ENCODE data around the gene PTPN3. TPM values are rescaled to one million over a fixed set of nuclear protein-coding genes. Genes with fewer than 3 reads are reported as not detected.

The PTPN3 gene
- total RNA-seq, 1 experiment from 2014 or later, result 25.0 TPM

DNA sequence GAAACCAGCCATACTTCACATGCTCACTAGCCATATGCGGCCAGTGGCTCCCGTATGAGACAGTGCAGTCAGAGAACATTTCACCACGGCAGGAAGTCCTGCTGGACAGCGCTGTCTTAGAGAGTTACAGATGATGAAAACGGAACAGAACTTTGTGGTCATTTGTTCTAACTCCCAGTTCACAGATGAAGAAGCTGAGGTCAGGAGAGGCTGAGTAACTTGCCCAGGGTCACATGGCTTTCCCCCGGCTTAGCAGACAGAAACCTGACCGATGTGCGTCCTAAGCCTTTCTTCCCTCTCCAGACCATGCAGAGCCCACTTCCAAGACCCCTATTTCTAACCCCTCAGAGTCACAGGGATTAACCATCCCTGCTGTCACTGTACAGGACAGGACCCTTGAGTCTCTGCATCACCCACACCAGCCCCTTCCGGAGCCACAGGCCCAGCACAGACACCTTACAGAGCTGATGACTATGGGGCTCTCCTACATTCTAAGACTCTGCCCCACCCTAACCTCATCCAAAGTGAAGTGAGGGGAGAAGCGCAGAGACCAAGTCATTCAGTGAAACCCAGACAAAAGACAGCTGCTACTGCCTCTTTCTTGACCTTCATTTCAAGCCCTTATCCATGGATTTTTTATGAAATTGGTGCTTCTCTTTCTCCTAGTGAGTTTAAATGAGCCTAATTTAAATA lies 86.9 kb downstream of the PTPN3 start:
- H3K4me1 Mint-ChIP-seq (ENCODE audit: low read depth, unreplicated experiment), result no peaks in the 10 kb centered on the region
- H3K27ac Mint-ChIP-seq (ENCODE audit: unreplicated experiment), result no peak overlapping the region
- TF ChIP-seq CTCF (IDR thresholded peaks at IDR 0.05; ENCODE audit: unreplicated experiment), result no peak
- H3K4me3 Mint-ChIP-seq (ENCODE audit: low read depth, unreplicated experiment), result no peak overlapping the region
- intact Hi-C loops (cut with micrococcal nuclease; ENCODE audit: unreplicated experiment), result no loop called here
- peaks cover 25% of the 10 kb centered on the region for H3K36me3 Mint-ChIP-seq (ENCODE audit: insufficient read depth, unreplicated experiment)
- no peak for DNase-seq
- H3K27me3 Mint-ChIP-seq (ENCODE audit: unreplicated experiment), result no peaks in the 10 kb centered on the region
- CTCF ChIA-PET, result no interaction called here
- H3K9me3 Mint-ChIP-seq (ENCODE audit: low read depth, unreplicated experiment), result no peaks in the 10 kb centered on the region
- no TSS peak for BruUV-seq (replicated peaks)

DNA sequence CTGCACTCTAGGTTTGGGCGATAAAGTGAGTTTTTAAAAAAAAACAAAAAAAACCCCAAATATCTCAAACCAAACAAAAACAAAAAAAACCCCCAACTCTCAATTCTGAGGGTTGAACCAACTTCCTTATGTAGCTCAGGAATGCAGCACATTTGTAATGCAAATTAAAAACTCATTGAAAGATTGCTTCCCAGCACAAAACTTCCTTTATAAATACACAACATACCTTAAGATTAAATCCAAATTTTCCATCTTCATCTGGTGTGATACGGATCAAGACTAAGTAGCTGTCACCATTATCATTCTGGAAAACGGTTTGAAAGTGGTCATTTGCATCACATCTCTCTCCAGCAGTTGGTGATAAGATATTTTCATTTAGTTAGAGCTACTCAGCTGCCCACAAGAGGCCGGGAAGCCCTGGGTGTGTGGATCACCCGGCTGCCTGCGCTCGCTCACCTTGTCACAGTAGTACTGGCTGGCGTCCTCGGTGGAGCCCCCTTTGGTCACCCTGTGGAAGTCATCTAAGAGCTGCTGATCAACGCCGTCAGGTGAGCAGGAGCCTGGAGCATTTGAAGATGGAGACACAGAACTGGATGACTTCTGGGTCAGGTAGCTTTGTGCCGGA lies 88.2 kb downstream of the PTPN3 start:
- Mint-ChIP-seq H3K27me3 (ENCODE audit: unreplicated experiment) (no peaks in the 10 kb centered on the region), H3K4me1 (ENCODE audit: low read depth, unreplicated experiment) (no peaks in the 10 kb centered on the region), H3K27ac (ENCODE audit: unreplicated experiment) (no peak overlapping the region), H3K4me3 (ENCODE audit: low read depth, unreplicated experiment) (no peak overlapping the region), H3K9me3 (ENCODE audit: low read depth, unreplicated experiment) (no peaks in the 10 kb centered on the region), H3K36me3 (ENCODE audit: insufficient read depth, unreplicated experiment) (peaks cover 21% of the 10 kb centered on the region)
- TF ChIP-seq CTCF (IDR thresholded peaks at IDR 0.05; ENCODE audit: unreplicated experiment), result no peak
- DNase-seq, result no peak
- BruUV-seq (replicated peaks), result no TSS peak
- intact Hi-C loops (cut with micrococcal nuclease; ENCODE audit: unreplicated experiment), result loop anchor here (10.0 kb wide), 1 partner anchor 85 kb away; the partner anchor contains the start of gene EPB41L4B
- CTCF ChIA-PET, result interaction anchor here (0.5 kb wide), 1 partner anchor 91 kb away, joined by 5 read pairs; no protein-coding TSS in a partner anchor

GRCh38 chr9:109408759-109409462 lies 89.2 kb downstream of the PTPN3 start:
- intact Hi-C loops (cut with micrococcal nuclease; ENCODE audit: unreplicated experiment), result loop anchor here (10.0 kb wide), 1 partner anchor 84 kb away; the partner anchor contains the start of gene EPB41L4B
- Mint-ChIP-seq H3K36me3 (ENCODE audit: insufficient read depth, unreplicated experiment) (peaks cover 25% of the 10 kb centered on the region), H3K9me3 (ENCODE audit: low read depth, unreplicated experiment) (no peaks in the 10 kb centered on the region)

More at GRCh38 chr9:109408759-109409462, 89.2 kb downstream of the PTPN3 start:
- no peak overlapping the region for H3K27ac Mint-ChIP-seq (ENCODE audit: unreplicated experiment)
- H3K27me3 Mint-ChIP-seq (ENCODE audit: unreplicated experiment), result no peaks in the 10 kb centered on the region
- H3K4me3 Mint-ChIP-seq (ENCODE audit: low read depth, unreplicated experiment), result no peak overlapping the region
- no peak for DNase-seq
- no peaks in the 10 kb centered on the region for H3K4me1 Mint-ChIP-seq (ENCODE audit: low read depth, unreplicated experiment)
- BruUV-seq (replicated peaks), result no TSS peak
- TF ChIP-seq CTCF (IDR thresholded peaks at IDR 0.05; ENCODE audit: unreplicated experiment), result no peak
- CTCF ChIA-PET, result interaction anchor here (0.7 kb wide), 1 partner anchor 392 kb away, joined by 3 read pairs; no protein-coding TSS in a partner anchor
